Muscle of leg (tissue), 11 donors: ENCODE measurements around the gene DPM1. TPM values are rescaled to one million over a fixed set of nuclear protein-coding genes. Genes with fewer than 3 reads are reported as not detected.

Experiments used
- DNase-seq: peaks from one replicate; pipeline ENCODE4 v3.0.0; 2013
- H3K27ac ChIP-seq: one replicate; pipeline ENCODE4 v1.5.1; 2013; ENCODE audit warnings: mild to moderate bottlenecking, low read length, control low read depth
- H3K27me3 ChIP-seq: one replicate; pipeline ENCODE4 v1.6.1; 2013; ENCODE audit warnings: low read length; ENCODE audit not compliant: control insufficient read depth, insufficient read depth
- H3K36me3 ChIP-seq: one replicate; pipeline ENCODE4 v1.6.1; 2013; ENCODE audit warnings: low read length; ENCODE audit not compliant: control insufficient read depth, insufficient read depth
- H3K4me1 ChIP-seq: one replicate; pipeline ENCODE4 v1.6.1; 2013; ENCODE audit warnings: low read length; ENCODE audit not compliant: control insufficient read depth, insufficient read depth
- H3K4me3 ChIP-seq: one replicate; pipeline ENCODE4 v1.5.1; 2013; ENCODE audit warnings: low read length, control low read depth
- H3K9me3 ChIP-seq: replicated peaks from 2 replicates; pipeline ENCODE4 v1.6.1; 2013; ENCODE audit warnings: low read depth, low read length; ENCODE audit not compliant: control insufficient read depth
- WGBS: methylation state at CpG from one replicate; pipeline ENCODE4 v1.1.5; 2013; ENCODE audit warnings: missing lambda C conversion rate; ENCODE audit not compliant: insufficient coverage; 5-methylcytosine and 5-hydroxymethylcytosine counted together
- polyA plus RNA-seq, 8 donors: library from polyadenylated mRNA; unstranded; fragments of 120-200 nt; gene quantifications; one replicate each; pipeline versions ENCODE4 v1.2.1 to v1.2.3, GENCODE V29; 2013; ENCODE audit warnings: inconsistent platforms in 1 of 8, low replicate concordance in 1 of 8; ENCODE audit not compliant: insufficient read length in 8 of 8, insufficient read depth in 1 of 8
- total RNA-seq: library from RNA; stranded (reverse); fragments of 120-200 nt; gene quantifications from one replicate; pipeline ENCODE4 v1.2.4, GENCODE V29; 2013

The DPM1 gene
- total and polyA plus RNA-seq, 9 donors = 41.1 to 52.3 (median 46.0) TPM

DNA sequence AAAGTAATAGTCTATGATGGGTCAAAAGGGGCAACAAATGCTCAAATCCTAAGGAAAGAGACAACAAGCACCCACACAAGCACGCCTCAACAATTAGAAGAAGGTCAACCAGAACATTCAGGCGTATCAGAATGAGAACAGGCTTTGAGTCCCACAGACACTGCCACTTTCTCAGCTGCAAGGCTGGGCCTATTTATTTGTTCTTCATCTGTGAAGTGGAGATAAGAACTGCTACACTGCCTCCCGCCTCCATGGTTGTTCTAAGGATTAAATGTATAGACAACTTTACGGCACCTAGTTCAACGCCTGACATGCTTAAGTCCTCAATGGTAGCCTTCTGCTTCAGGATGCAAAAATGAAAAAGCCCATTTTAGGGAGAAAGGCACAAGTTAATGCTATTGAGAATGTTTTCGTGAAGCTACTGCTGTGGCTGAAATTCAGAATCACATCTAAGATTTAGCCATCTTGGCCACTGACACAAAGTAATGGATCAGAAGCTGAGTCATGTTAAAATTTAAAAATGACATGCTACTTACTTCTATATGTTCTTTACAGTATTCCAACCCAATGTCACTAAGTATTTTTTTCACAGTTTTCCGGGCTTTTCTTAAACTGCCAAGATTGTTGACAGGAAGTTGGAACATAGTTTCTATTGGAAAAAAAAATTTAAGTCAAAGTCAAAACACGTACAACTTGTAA is 54.8 kb downstream of the DPM1 start:
- H3K27me3 ChIP-seq = no peaks in the 10 kb centered on the region
- DNase-seq = no peak
- H3K9me3 ChIP-seq = no peaks in the 10 kb centered on the region
- whole genome bisulfite sequencing = 78% methylated on average over 3 of the region's 8 CpGs
- H3K4me1 ChIP-seq = no peaks in the 10 kb centered on the region
- peaks cover 40% of the 10 kb centered on the region for H3K36me3 ChIP-seq
- no peak overlapping the region for H3K27ac ChIP-seq
- no peak overlapping the region for H3K4me3 ChIP-seq

GRCh38 chr20:50901301-50901700 is 57.0 kb downstream of the DPM1 start:
- no peaks in the 10 kb centered on the region for H3K27me3 ChIP-seq
- peaks cover 49% of the 10 kb centered on the region for H3K36me3 ChIP-seq
- DNase-seq = no peak
- no peaks in the 10 kb centered on the region for H3K9me3 ChIP-seq
- no CpG with 5 or more reads among the region's 1 CpG for WGBS
- no peaks in the 10 kb centered on the region for H3K4me1 ChIP-seq
- H3K27ac ChIP-seq = no peak overlapping the region
- no peak overlapping the region for H3K4me3 ChIP-seq

GRCh38 chr20:50900261-50900660 is 58.1 kb downstream of the DPM1 start:
- H3K4me3 ChIP-seq = no peak overlapping the region
- no peak for DNase-seq
- no peaks in the 10 kb centered on the region for H3K9me3 ChIP-seq
- WGBS = 100% methylated on average over 1 of the region's 7 CpGs
- H3K27ac ChIP-seq = no peak overlapping the region
- H3K4me1 ChIP-seq = no peaks in the 10 kb centered on the region
- H3K27me3 ChIP-seq = no peaks in the 10 kb centered on the region
- peaks cover 53% of the 10 kb centered on the region for H3K36me3 ChIP-seq

- DNase-seq = no peak
- WGBS = no CpG with 5 or more reads among the region's 1 CpG
- no peaks in the 10 kb centered on the region for H3K27me3 ChIP-seq
- no peak overlapping the region for H3K4me3 ChIP-seq
- H3K27ac ChIP-seq = no peak overlapping the region
- no peaks in the 10 kb centered on the region for H3K4me1 ChIP-seq
- H3K9me3 ChIP-seq = no peaks in the 10 kb centered on the region
- H3K36me3 ChIP-seq = peaks cover 60% of the 10 kb centered on the region
Measured at GRCh38 chr20:50898475-50898874, 59.9 kb downstream of the DPM1 start.

DNA sequence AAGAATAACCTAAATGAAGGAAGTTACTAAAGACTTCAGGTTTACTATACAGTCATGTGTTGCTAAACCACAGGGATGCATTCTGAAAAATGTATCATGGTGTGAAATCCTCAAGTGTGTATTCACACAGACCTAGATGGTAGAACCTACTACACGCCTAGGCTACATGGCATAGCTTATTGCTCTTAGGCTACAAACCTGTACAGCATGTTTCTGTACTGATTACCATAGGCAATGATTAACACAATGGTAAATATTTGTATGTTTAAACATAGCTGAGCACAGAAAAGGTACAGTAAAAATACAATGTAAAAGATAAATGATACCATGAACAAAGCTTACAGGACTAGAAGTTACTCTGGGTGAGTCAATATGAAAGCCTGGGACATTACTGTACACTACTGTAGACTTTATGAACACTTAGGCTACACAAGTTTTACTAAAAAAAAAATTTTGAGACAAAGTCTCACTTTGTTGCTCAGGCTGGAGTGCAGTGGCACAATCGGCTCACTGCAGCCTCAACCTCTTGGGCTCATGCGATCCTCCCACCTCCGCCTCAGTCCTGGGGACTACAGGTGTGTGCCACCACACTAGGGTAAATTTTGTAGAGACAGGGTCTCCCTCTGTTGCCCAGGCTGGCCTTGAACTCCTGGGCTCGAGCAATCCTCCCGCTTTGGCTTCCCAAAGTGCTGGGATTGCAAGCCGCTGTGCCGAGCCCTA is 63.1 kb downstream of the DPM1 start:
- Histone ChIP-seq H3K4me3 (no peak overlapping the region), H3K36me3 (peaks cover 61% of the 10 kb centered on the region), H3K4me1 (no peaks in the 10 kb centered on the region), H3K27me3 (no peaks in the 10 kb centered on the region), H3K27ac (no peak overlapping the region), H3K9me3 (no peaks in the 10 kb centered on the region)
- WGBS = 97% methylated on average over 4 of the region's 8 CpGs
- no peak for DNase-seq

- no peak for DNase-seq
Measured at GRCh38 chr20:50893620-50894019, 64.7 kb downstream of the DPM1 start.

GRCh38 chr20:50892394-50892793 is 65.9 kb downstream of the DPM1 start:
- Histone ChIP-seq H3K36me3 (peaks cover 56% of the 10 kb centered on the region), H3K27ac (no peak overlapping the region), H3K4me3 (no peak overlapping the region), H3K27me3 (no peaks in the 10 kb centered on the region), H3K9me3 (no peaks in the 10 kb centered on the region), H3K4me1 (no peaks in the 10 kb centered on the region)
- WGBS = 89% methylated on average over 6 of the region's 8 CpGs
- no peak for DNase-seq

More at GRCh38 chr20:50893620-50894019, 64.7 kb downstream of the DPM1 start:
- WGBS = 94% methylated on average over 6 of the region's 7 CpGs
- Histone ChIP-seq H3K27ac (no peak overlapping the region), H3K9me3 (no peaks in the 10 kb centered on the region), H3K4me3 (no peak overlapping the region), H3K27me3 (no peaks in the 10 kb centered on the region), H3K4me1 (no peaks in the 10 kb centered on the region), H3K36me3 (peaks cover 64% of the 10 kb centered on the region)

GRCh38 chr20:50891138-50891537 is 67.2 kb downstream of the DPM1 start:
- Histone ChIP-seq H3K9me3 (no peaks in the 10 kb centered on the region), H3K36me3 (peaks cover 52% of the 10 kb centered on the region), H3K4me1 (no peaks in the 10 kb centered on the region), H3K27ac (no peak overlapping the region), H3K27me3 (no peaks in the 10 kb centered on the region), H3K4me3 (no peak overlapping the region)
- WGBS = 93% methylated on average over 4 of the region's 5 CpGs
- no peak for DNase-seq

DNA sequence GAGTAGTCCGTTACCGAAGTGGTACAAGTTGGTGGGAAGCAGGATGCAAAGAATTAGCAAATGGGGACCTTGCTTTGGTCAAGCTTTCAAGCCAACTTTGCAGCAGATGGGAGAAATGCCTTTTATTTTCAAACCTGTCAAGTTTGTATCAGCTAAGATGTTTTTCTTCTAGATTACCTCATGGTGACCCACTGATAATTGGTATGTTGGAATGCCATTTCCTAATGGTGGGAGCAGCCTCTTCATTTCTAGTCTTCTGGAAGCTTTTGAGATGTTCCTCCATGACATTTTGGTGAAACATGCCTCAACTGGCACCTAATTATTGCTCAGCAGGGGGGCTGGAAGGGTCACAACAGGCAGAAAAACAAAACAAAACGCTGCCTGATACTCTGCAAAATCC is 70.8 kb downstream of the DPM1 start:
- 100% methylated on average over 1 of the region's 3 CpGs for WGBS
- Histone ChIP-seq H3K27me3 (no peaks in the 10 kb centered on the region), H3K27ac (no peak overlapping the region), H3K4me3 (no peak overlapping the region), H3K4me1 (no peaks in the 10 kb centered on the region), H3K36me3 (peaks cover 39% of the 10 kb centered on the region), H3K9me3 (no peaks in the 10 kb centered on the region)
- no peak for DNase-seq

- no peak for DNase-seq
- 83% methylated on average over 8 of the region's 12 CpGs for WGBS
- Histone ChIP-seq H3K27me3 (no peaks in the 10 kb centered on the region), H3K36me3 (peaks cover 28% of the 10 kb centered on the region), H3K9me3 (no peaks in the 10 kb centered on the region), H3K27ac (no peak overlapping the region), H3K4me1 (no peaks in the 10 kb centered on the region), H3K4me3 (no peak overlapping the region)
Measured at GRCh38 chr20:50886184-50886790, 72.0 kb downstream of the DPM1 start.
